ENCODE measurements around the gene RBM42.

The RBM42 gene

DNA sequence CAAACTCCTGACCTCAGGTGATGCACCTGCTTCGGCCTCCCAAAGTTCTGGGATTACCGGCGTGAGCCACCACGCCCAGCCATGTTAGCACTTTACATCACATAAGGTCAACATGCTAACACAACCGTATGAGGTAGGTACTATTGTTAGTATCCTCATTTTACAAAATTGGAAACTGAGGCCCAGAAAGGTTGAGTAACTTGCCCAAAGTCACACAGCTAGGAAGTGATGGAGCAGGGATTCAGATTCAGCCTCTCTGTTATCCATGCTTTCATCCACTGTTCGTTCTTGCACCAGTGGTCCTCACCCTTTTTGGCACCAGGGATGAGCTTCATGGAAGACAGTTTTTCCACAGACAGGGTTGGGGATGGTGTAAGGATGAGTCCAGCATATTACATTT, 27.9 kb downstream of the RBM42 start:
- DNase-seq: no peak

- DNase-seq: no peak
These were observed 29.3 kb downstream of the RBM42 start for GRCh38 chr19:35657904-35658700.

- DNase-seq: no peak
These were observed 33.1 kb downstream of the RBM42 start for GRCh38 chr19:35661995-35662340.

GRCh38 chr19:35663981-35664380, 35.1 kb downstream of the RBM42 start:
- no peak for DNase-seq

GRCh38 chr19:35665157-35665556, 36.3 kb downstream of the RBM42 start:
- no peak for DNase-seq

DNA sequence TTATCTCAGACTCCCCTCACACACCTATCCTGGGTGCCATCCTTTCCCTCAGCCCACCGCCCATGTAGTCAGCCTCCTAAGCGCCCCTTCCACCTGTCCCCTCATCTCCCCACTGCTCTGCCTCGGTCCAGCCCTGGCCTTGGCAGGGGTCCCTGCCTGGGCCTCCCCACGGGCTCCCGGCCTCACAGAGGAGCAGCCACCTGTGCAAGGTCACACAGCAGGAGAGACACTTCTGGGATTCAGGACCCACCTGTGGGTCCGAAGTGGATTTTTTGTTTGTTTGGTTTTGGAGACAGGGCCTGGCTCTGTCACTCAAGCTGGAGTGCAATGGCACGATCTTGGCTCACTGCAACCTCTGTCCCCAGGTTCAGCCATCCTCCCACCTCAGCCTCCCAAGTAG, 36.8 kb downstream of the RBM42 start:
- DNase-seq: no peak

DNA sequence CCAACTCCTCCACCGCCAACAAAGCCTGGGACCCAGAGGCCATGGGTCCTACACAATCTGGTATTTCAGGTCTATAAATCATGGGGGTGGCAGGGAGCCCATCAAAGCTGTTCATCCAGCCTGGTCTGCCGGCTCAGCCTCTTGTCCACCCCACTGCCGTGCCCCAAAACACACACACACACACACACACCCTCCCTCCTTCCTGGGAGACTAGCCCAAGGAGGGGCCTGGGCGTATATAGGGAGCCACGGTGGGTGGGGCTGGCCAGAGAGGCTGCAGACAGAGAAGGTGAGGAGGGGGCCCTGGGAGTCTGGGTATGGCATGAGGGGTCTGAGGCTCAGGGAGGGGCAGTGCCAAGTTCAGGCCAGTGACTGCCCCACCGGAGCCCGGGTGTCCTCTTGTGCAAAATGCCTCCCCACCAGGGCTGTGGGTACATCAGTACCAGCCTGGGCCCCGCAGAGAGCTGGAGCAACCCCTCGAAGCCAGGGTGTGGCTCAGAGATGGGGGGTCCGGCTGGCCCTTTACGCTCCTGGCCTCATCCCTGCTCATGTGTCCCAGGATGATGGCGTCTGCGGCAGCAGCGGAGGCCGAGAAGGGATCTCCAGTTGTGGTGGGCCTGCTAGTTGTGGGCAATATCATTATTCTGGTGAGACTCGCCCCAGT, 37.5 kb downstream of the RBM42 start, which contains the start of gene UPK1A:
Gene UPK1A, plus strand, starts transcription at position 267 of the 663 bp plus-strand sequence. Its CDS starts 296 bp downstream, at position 563.
- DNase-seq: no peak

GRCh38 chr19:35669566-35669965, 40.7 kb downstream of the RBM42 start:
- DNase-seq: no peak

DNA sequence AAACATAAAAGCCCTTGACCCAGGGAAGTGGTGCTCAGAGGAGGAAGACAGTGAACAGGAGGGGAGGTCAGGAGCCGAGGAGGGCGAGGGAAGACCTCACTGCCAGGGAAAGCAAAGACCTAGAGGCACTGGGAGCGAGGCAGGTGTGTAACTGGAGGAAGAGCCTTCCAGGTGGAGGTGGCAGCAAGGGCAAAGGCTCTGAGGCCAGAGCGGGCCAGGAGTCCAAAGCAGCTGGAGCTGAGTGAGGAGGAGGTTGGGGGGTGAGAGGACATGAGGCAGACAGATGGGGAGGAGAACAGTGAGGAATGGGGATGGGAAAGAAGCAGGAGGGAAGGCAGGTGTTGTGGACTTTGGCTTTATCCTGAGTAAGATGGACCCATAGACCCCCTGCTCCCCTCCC, 41.1 kb downstream of the RBM42 start:
- no peak for DNase-seq

DNA sequence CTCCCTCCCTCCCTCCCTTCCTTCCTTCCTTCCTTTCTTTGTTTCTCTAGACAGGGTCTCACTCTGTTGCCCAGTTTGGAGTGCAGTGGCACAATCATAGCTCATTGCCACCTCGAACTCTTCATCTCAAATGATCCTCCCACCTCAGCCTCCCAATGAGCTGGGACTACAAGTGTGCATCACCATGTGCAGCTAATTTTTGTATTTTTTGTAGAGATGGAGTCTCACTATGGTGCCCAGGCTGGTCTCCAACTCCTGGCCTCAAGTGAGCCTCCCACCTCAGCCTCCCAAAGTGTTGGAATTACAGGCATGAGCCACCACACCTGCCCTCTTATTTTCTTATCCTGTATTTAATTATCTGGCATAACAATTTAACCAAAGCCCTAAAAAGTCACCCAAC, 41.9 kb downstream of the RBM42 start:
- DNase-seq: no peak

- DNase-seq: no peak
These were observed 43.0 kb downstream of the RBM42 start for GRCh38 chr19:35671818-35672217.

DNA sequence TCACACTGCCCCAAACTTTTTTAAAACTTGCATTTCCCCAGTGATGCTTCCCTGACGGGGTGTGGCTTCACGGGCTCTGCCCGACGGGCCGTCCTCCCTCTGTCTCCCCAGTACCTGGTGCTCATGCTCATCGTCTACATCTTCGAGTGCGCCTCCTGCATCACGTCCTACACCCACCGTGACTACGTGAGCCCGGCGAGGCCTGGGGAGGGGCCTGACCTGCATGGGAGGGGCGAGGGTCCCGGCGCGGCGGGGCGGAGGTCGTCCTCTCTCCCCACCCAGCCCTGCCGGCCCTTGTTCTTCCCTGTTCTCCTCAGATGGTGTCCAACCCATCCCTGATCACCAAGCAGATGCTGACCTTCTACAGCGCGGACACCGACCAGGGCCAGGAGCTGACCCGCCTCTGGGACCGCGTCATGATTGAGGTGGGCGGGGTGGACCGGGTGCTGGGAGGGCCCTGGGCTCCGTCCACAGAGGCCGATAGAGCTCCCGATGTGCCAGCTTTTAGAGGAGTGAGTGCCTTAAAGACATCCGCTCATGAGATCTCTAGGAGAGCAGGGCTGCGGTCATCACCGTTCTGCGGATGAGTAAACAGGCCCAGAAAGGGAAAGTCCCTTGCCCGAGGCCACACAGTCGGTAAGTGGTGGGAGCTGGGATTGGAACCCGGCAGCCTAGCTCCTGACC, 44.4 kb downstream of the RBM42 start:
- no peak for DNase-seq

DNA sequence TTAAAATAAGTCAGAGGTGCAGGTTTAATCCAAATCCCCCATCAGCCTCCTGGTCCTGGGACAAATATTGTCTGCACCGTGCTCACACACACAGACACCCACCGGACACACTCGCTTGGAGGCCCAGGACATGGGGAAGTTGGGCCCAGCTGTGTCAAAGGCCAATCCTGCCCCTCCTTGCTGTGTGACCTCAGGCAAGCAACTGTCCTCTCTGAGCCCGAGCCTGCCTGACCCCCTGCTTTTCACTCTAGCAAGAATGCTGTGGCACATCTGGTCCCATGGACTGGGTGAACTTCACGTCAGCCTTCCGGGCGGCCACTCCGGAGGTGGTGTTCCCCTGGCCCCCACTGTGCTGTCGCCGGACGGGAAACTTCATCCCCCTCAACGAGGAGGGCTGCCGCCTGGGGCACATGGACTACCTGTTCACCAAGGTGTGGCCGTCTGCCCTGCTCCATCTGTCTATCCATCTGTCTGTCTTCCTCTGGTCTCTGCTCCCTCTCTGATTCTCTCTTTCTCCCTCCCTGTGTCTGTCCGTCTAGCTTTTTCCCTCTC, 46.8 kb downstream of the RBM42 start:
- no peak for DNase-seq

Data from NCI-H1105 treated with DMSO at 0.1 percent for 48 hours (cell line).